IMR-90 (cell line): ENCODE measurements around the gene FXYD4. TPM values are rescaled to one million over a fixed set of nuclear protein-coding genes. Genes with fewer than 3 reads are reported as not detected.

Source experiments
- ATAC-seq: fragments of 200-7000 bp; cut with Tn5 transposase; 2 replicates; pipeline ENCODE4 v1.9.1; 2020; ENCODE audit warnings: low read depth, mild to moderate bottlenecking, moderate library complexity
- BruUV-seq: library from RNA; stranded (reverse); fragments of 400-500 nt; replicated peaks from 2 replicates; lab custom pipeline; 2021; lab: Mats Ljungman, UMichigan
- CTCF ChIA-PET: fragments of 300-600 bp; formaldehyde crosslinking; extraction: SDS; loops from one replicate; lab custom pipeline; 2021; ENCODE audit warnings: antibody characterized with exemption; lab: Yijun Ruan, JAX
- POLR2A ChIA-PET: fragments of 300-600 bp; sonication (Branson Sonifier 250); formaldehyde crosslinking; loops from one replicate; lab custom pipeline; 2022; ENCODE audit warnings: antibody characterized with exemption; ENCODE audit not compliant: unreplicated experiment; lab: Charles Lee
- DNase-seq: peaks from one replicate; pipeline ENCODE4 v3.0.0; 2013
- H2AFZ ChIP-seq: replicated peaks from 2 replicates; pipeline ENCODE3; 2013; ENCODE audit warnings: low read length, mild to moderate bottlenecking; ENCODE audit not compliant: poor library complexity
- H2AK5ac ChIP-seq: 2 replicates; pipeline ENCODE4 v1.6.1; 2013; ENCODE audit warnings: low read depth, low read length, inconsistent platforms
- H2AK9ac ChIP-seq: replicated peaks from 2 replicates; pipeline ENCODE3; 2013; ENCODE audit warnings: mild to moderate bottlenecking, low read depth, low read length, moderate library complexity; ENCODE audit not compliant: poor library complexity
- H2BK120ac ChIP-seq: 2 replicates; pipeline ENCODE4 v1.6.1; 2013; ENCODE audit warnings: low read depth, low read length, inconsistent platforms
- H2BK15ac ChIP-seq: 3 replicates; pipeline ENCODE4 v1.6.1; 2013; ENCODE audit warnings: low read depth, low read length, inconsistent platforms
- H2BK20ac ChIP-seq: 2 replicates; pipeline ENCODE4 v1.6.1; 2013; ENCODE audit warnings: low read depth, mild to moderate bottlenecking, inconsistent platforms, low read length, moderate library complexity
- H2BK5ac ChIP-seq: 2 replicates; pipeline ENCODE4 v1.6.1; 2013; ENCODE audit warnings: mild to moderate bottlenecking, low read depth, low read length, inconsistent platforms; ENCODE audit not compliant: poor library complexity, severe bottlenecking
- H3K14ac ChIP-seq: replicated peaks from 2 replicates; pipeline ENCODE4 v1.6.1; 2013; ENCODE audit warnings: low read depth, low read length, inconsistent platforms
- H3K18ac ChIP-seq: 2 replicates; pipeline ENCODE4 v1.6.1; 2013; ENCODE audit warnings: low read depth, low read length, control low read depth
- H3K23ac ChIP-seq: 2 replicates; pipeline ENCODE4 v1.6.1; 2013; ENCODE audit warnings: low read depth, low read length, inconsistent platforms
- H3K27ac ChIP-seq: 2 replicates; pipeline ENCODE4 v1.5.1; 2013; ENCODE audit warnings: mild to moderate bottlenecking, control low read depth, low read length; ENCODE audit not compliant: insufficient read depth
- H3K27me3 ChIP-seq: 2 replicates; pipeline ENCODE4 v1.6.1; 2013; ENCODE audit warnings: low read length; ENCODE audit not compliant: control insufficient read depth, insufficient read depth
- H3K36me3 ChIP-seq: 2 replicates; pipeline ENCODE4 v1.6.1; 2013; ENCODE audit warnings: low read length, mixed read lengths; ENCODE audit not compliant: control insufficient read depth, insufficient read depth
- H3K4ac ChIP-seq: 2 replicates; pipeline ENCODE4 v1.6.1; 2013; ENCODE audit warnings: low read depth, low read length, inconsistent platforms
- H3K4me1 ChIP-seq: 2 replicates; pipeline ENCODE4 v1.6.1; 2013; ENCODE audit warnings: low read length, mixed read lengths; ENCODE audit not compliant: control insufficient read depth, insufficient read depth
- H3K4me2 ChIP-seq: 2 replicates; pipeline ENCODE4 v1.6.1; 2013; ENCODE audit warnings: low read depth, mild to moderate bottlenecking, control low read depth, low read length, moderate library complexity
- H3K4me3 ChIP-seq: 2 replicates; pipeline ENCODE4 v1.5.1; 2013; ENCODE audit warnings: low read depth, mild to moderate bottlenecking, control low read depth, low read length, moderate library complexity; ENCODE audit not compliant: insufficient read depth
- H3K56ac ChIP-seq: 2 replicates; pipeline ENCODE4 v1.6.1; 2013; ENCODE audit warnings: low read length, inconsistent platforms; ENCODE audit not compliant: insufficient read depth; ENCODE audit errors: extremely low read depth
- H3K79me1 ChIP-seq, 2 experiments: 2 replicates each; pipeline ENCODE4 v1.6.1; 2013; ENCODE audit warnings: low read length in 2 of 2, inconsistent platforms in 1 of 2, low read depth in 1 of 2
- H3K9ac ChIP-seq: 2 replicates; pipeline ENCODE4 v1.6.1; 2013; ENCODE audit warnings: low read depth, low read length, control low read depth
- H3K9me1 ChIP-seq: 2 replicates; pipeline ENCODE4 v1.6.1; 2013; ENCODE audit warnings: low read length, inconsistent platforms; ENCODE audit not compliant: insufficient read depth
- H3K9me3 ChIP-seq: 2 replicates; pipeline ENCODE4 v1.6.1; 2013; ENCODE audit warnings: low read length; ENCODE audit not compliant: control insufficient read depth, insufficient read depth
- H4K20me1 ChIP-seq: 2 replicates; pipeline ENCODE4 v1.6.1; 2013; ENCODE audit warnings: low read length, inconsistent platforms; ENCODE audit not compliant: insufficient read depth
- H4K5ac ChIP-seq: 2 replicates; pipeline ENCODE4 v1.6.1; 2013; ENCODE audit warnings: mild to moderate bottlenecking, low read depth, low read length, control low read depth
- H4K8ac ChIP-seq, 2 experiments: 2 replicates each; pipeline ENCODE4 v1.6.1; 2013; ENCODE audit warnings: low read depth in 2 of 2, low read length in 2 of 2, control low read depth in 1 of 2, inconsistent platforms in 1 of 2
- H4K91ac ChIP-seq: 2 replicates; pipeline ENCODE4 v1.6.1; 2013; ENCODE audit warnings: low read depth, low read length, inconsistent platforms; ENCODE audit not compliant: insufficient read depth
- BHLHE40 ChIP-seq: fragments of 150-350 bp; IDR thresholded peaks from 2 replicates; pipeline ENCODE4 v1.6.1; 2016; ENCODE audit warnings: mild to moderate bottlenecking, low read depth, low read length
- CEBPB ChIP-seq: IDR thresholded peaks from 2 replicates; pipeline ENCODE4 v1.6.1; 2012; ENCODE audit warnings: low read depth, low read length, improper control_type of control experiment
- CHD1 ChIP-seq: IDR thresholded peaks from 2 replicates; pipeline ENCODE4 v1.6.1; 2012; ENCODE audit warnings: low read depth, low read length, improper control_type of control experiment
- CTCF ChIP-seq: conservative IDR thresholded peaks from 2 replicates; pipeline ENCODE4 v1.5.1; 2012; ENCODE audit warnings: mild to moderate bottlenecking, low read depth, low read length, improper control_type of control experiment
- ELK1 ChIP-seq: fragments of 150-350 bp; IDR thresholded peaks from 2 replicates; pipeline ENCODE4 v1.6.1; 2016; ENCODE audit warnings: low read depth, mild to moderate bottlenecking, low read length, moderate library complexity, borderline replicate concordance
- FOS ChIP-seq: fragments of 150-350 bp; IDR thresholded peaks from 2 replicates; pipeline ENCODE4 v1.6.1; 2016; ENCODE audit warnings: low read depth, low read length
- MAFK ChIP-seq: IDR thresholded peaks from 2 replicates; pipeline ENCODE4 v1.6.1; 2012; ENCODE audit warnings: low read depth, low read length, improper control_type of control experiment
- MAZ ChIP-seq: IDR thresholded peaks from 2 replicates; pipeline ENCODE4 v1.6.1; 2012; ENCODE audit warnings: low read depth, mild to moderate bottlenecking, low read length, improper control_type of control experiment, moderate library complexity, borderline replicate concordance
- MXI1 ChIP-seq: IDR thresholded peaks from 2 replicates; pipeline ENCODE4 v1.6.1; 2012; ENCODE audit warnings: low read depth, mild to moderate bottlenecking, low read length, moderate library complexity, borderline replicate concordance
- NFE2L2 ChIP-seq: fragments of 150-350 bp; IDR thresholded peaks from 2 replicates; pipeline ENCODE4 v1.6.1; 2016; ENCODE audit warnings: low read depth, mild to moderate bottlenecking, low read length
- POLR2A ChIP-seq: IDR thresholded peaks from 2 replicates; pipeline ENCODE4 v1.6.1; 2012; ENCODE audit warnings: mild to moderate bottlenecking, low read depth, low read length
- RAD21 ChIP-seq: IDR thresholded peaks from 2 replicates; pipeline ENCODE4 v1.6.1; 2012; ENCODE audit warnings: low read length, improper control_type of control experiment
- RCOR1 ChIP-seq: IDR thresholded peaks from 2 replicates; pipeline ENCODE4 v1.6.1; 2012; ENCODE audit warnings: mild to moderate bottlenecking, low read length, improper control_type of control experiment; ENCODE audit not compliant: insufficient replicate concordance
- RFX5 ChIP-seq: IDR thresholded peaks from 2 replicates; pipeline ENCODE4 v1.8.0; 2012; ENCODE audit warnings: low read depth, mild to moderate bottlenecking, low read length, moderate library complexity
- SMC3 ChIP-seq: fragments of 150-350 bp; IDR thresholded peaks from 2 replicates; pipeline ENCODE4 v1.6.1; 2016; ENCODE audit warnings: low read depth, mild to moderate bottlenecking, antibody characterized with exemption, low read length, moderate library complexity
- USF2 ChIP-seq: fragments of 150-350 bp; IDR thresholded peaks from 2 replicates; pipeline ENCODE4 v1.6.1; 2017; ENCODE audit warnings: mild to moderate bottlenecking, antibody characterized with exemption, low read length, low read depth
- WGBS, 2 experiments: methylation state at CpG; one replicate each; pipeline versions ENCODE4 v1.1.5 to v1.1.7; 2013; ENCODE audit warnings: missing lambda C conversion rate in 2 of 2; ENCODE audit not compliant: insufficient read length in 1 of 2; ENCODE audit errors: extremely low coverage in 2 of 2; 5-methylcytosine and 5-hydroxymethylcytosine counted together
- dilution Hi-C: fragments of 300-500 bp; cut with HindIII; formaldehyde crosslinking; loops from one replicate; pipeline ENCODE4 v1.14.3; 2018; ENCODE audit warnings: low sequenced_read_pairs; ENCODE audit not compliant: unreplicated experiment
- in situ Hi-C: fragments of 300-500 bp; cut with MboI; formaldehyde crosslinking; loops from 3 replicates; pipeline ENCODE4 v1.14.3; 2019; ENCODE audit warnings: low sequenced_read_pairs, inconsistent platforms, mixed read lengths
- intact Hi-C: fragments of 100-400 bp; cut with micrococcal nuclease; formaldehyde crosslinking; loops from 2 replicates; pipeline ENCODE4 v1.10.0; 2022
- polyA plus RNA-seq, 3 experiments: library from polyadenylated mRNA; depleted of rRNA; stranded (reverse); fragments of >200 nt; gene quantifications; 2 replicates each; pipeline ENCODE4 v1.2.3, GENCODE V29; 2012; ENCODE audit warnings: low replicate concordance in 1 of 3
- total RNA-seq: library from RNA; depleted of rRNA; stranded (reverse); fragments of >200 nt; gene quantifications from 2 replicates; pipeline ENCODE4 v1.2.3, GENCODE V29; 2012

FXYD4 gene
- total and polyA plus RNA-seq, 2 of the 4 experiments (the other 2 are of a cell fraction) = not detected

- in situ Hi-C loops = no loop called here
- DNase-seq (peak; percentile 49), ATAC-seq (peak; percentile 77)
- Histone ChIP-seq H3K4me3 (no peak overlapping the region), H3K9me1 (peaks cover 3% of the 10 kb centered on the region; the same call in 1 of the 2 replicates), H4K8ac (no peak overlapping the region), H2BK20ac (no peak overlapping the region), H4K20me1 (peaks cover 74% of the 10 kb centered on the region), H3K79me1 (peaks cover 38 to 76% of the 10 kb centered on the region in 2 experiments), H2BK15ac (no peak overlapping the region), H3K9ac (no peak overlapping the region), H2BK120ac (no peak overlapping the region), H3K27me3 (no peaks in the 10 kb centered on the region), H2BK5ac (no peak overlapping the region), H3K9me3 (no peaks in the 10 kb centered on the region), H2AK5ac (no peak overlapping the region), H4K5ac (no peak overlapping the region), H2AK9ac (no peak overlapping the region), H3K4me2 (no peak overlapping the region), H2AFZ (no peak overlapping the region), H3K4me1 (peaks cover 2% of the 10 kb centered on the region; the same call in 1 of the 2 replicates), H3K18ac (no peak overlapping the region), H3K14ac (no peak overlapping the region), H3K27ac (no peak overlapping the region), H3K36me3 (peaks cover 61% of the 10 kb centered on the region), H3K56ac (no peak overlapping the region), H3K4ac (no peak overlapping the region), H3K23ac (0 out of 2 replicates have a peak overlapping the region, but pooled peaks have one; percentile 16), H4K91ac (no peak overlapping the region)
- no peak for TF ChIP-seq NFE2L2
- peak; percentile 60 for TF ChIP-seq CTCF
- no peak for TF ChIP-seq RFX5
- TF ChIP-seq MXI1 = no peak
- no peak for TF ChIP-seq MAFK
- TF ChIP-seq BHLHE40 = no peak
- no peak for TF ChIP-seq MAZ
- no peak for TF ChIP-seq ELK1
- TF ChIP-seq FOS = no peak
- no peak for TF ChIP-seq USF2
- peak; percentile 68 for TF ChIP-seq SMC3
- no peak for TF ChIP-seq POLR2A
- no peak for TF ChIP-seq RCOR1
- peak; percentile 72 for TF ChIP-seq RAD21
- no peak for TF ChIP-seq CHD1
- peak; percentile 71 for TF ChIP-seq CEBPB
- POLR2A ChIA-PET = no interaction called here
- WGBS, 2 experiments = no CpG with 5 or more reads among the region's 7 CpGs
- dilution Hi-C loops = no loop called here
- CTCF ChIA-PET = interaction anchor here (1.0 kb wide), 1 partner anchor 41 kb away, joined by 3 read pairs; no protein-coding TSS in a partner anchor
- intact Hi-C loops = no loop called here
- no TSS peak for BruUV-seq
Measured at GRCh38 chr10:43390759-43391158, 19.3 kb downstream of the FXYD4 start.
